Endodermal cell (in vitro differentiated cells): ENCODE data around the gene CCL3. TPM values are rescaled to one million over a fixed set of nuclear protein-coding genes. Genes with fewer than 3 reads are reported as not detected.
"Not testable (repeated sequence)": the region's sequence is repeated elsewhere in the genome, so short reads cannot be mapped to it uniquely, and the experiment has no call there.

Experiments
- DNase-seq: peaks from one replicate; pipeline ENCODE4 v3.0.0-alpha.2; 2017
- H3K27ac ChIP-seq: 2 replicates; pipeline ENCODE4 v1.5.1; 2013; ENCODE audit warnings: mild to moderate bottlenecking, low read depth, low read length, moderate library complexity
- H3K27me3 ChIP-seq: 2 replicates; pipeline ENCODE4 v1.6.1; 2013; ENCODE audit warnings: mild to moderate bottlenecking, low read length, moderate library complexity; ENCODE audit not compliant: insufficient read depth, control insufficient read depth, poor library complexity, severe bottlenecking
- H3K36me3 ChIP-seq: 2 replicates; pipeline ENCODE4 v1.7.0; 2013; ENCODE audit warnings: mild to moderate bottlenecking, low read length, moderate library complexity; ENCODE audit not compliant: control insufficient read depth, insufficient read depth
- H3K4me1 ChIP-seq: one replicate; pipeline ENCODE4 v1.7.0; 2013; ENCODE audit warnings: low read length; ENCODE audit not compliant: control insufficient read depth, insufficient read depth
- H3K4me3 ChIP-seq: 2 replicates; pipeline ENCODE4 v1.5.1; 2013; ENCODE audit warnings: mild to moderate bottlenecking, low read length, moderate library complexity
- H3K9ac ChIP-seq: 2 replicates; pipeline ENCODE4 v1.6.1; 2013; ENCODE audit warnings: mild to moderate bottlenecking, low read length, moderate library complexity; ENCODE audit not compliant: poor library complexity, severe bottlenecking; ENCODE audit errors: extremely low read depth
- H3K9me3 ChIP-seq: 2 replicates; pipeline ENCODE4 v1.6.1; 2013; ENCODE audit warnings: mild to moderate bottlenecking, low read length, moderate library complexity; ENCODE audit not compliant: control insufficient read depth
- H3K27ac Mint-ChIP-seq: 2 replicates; pipeline ENCODE4 v1.8.0; 2020; ENCODE audit warnings: mixed read lengths
- H3K27me3 Mint-ChIP-seq: 2 replicates; pipeline ENCODE4 v1.8.0; 2021; ENCODE audit warnings: mild to moderate bottlenecking, mixed read lengths; ENCODE audit not compliant: insufficient read depth
- H3K36me3 Mint-ChIP-seq: 2 replicates; pipeline ENCODE4 v1.8.0; 2020; ENCODE audit warnings: low read depth, mixed read lengths
- H3K4me1 Mint-ChIP-seq: 2 replicates; pipeline ENCODE4 v1.8.0; 2020; ENCODE audit warnings: mixed read lengths
- H3K4me3 Mint-ChIP-seq: 2 replicates; pipeline ENCODE4 v1.8.0; 2020; ENCODE audit warnings: mild to moderate bottlenecking, moderate library complexity, mixed read lengths
- H3K9me3 Mint-ChIP-seq: 2 replicates; pipeline ENCODE4 v1.8.0; 2020; ENCODE audit warnings: mild to moderate bottlenecking, mixed read lengths
- CTCF ChIP-seq: fragments of 200-600 bp; sonication (generic); conservative IDR thresholded peaks from 2 replicates; pipeline ENCODE4 v1.5.0; 2021; ENCODE audit warnings: antibody characterized with exemption, mild to moderate bottlenecking
- WGBS, 2 experiments: methylation state at CpG; one replicate each; pipeline versions ENCODE4 v1.1.5 to v1.1.7; 2013; ENCODE audit warnings: missing lambda C conversion rate in 2 of 2, mixed read lengths in 1 of 2; ENCODE audit not compliant: insufficient coverage in 1 of 2, insufficient read length in 1 of 2; 5-methylcytosine and 5-hydroxymethylcytosine counted together
- total RNA-seq, 2 donors: library from RNA; stranded (reverse); fragmentation: NEBNext Ultra II Directional in 1 of 2; extraction: Animal tissue kit (Norgen Biotek cat#: 25700) in 1 of 2; gene quantifications; 2 replicates in 1 of 2; 3 replicates in 1 of 2; pipeline ENCODE4 v1.2.1, GENCODE V29; 2021

Gene CCL3
- total RNA-seq, 2 donors from 2014 or later: not detected

GRCh38 chr17:36104701-36105181 is 14.8 kb upstream of the CCL3 start:
- WGBS, 2 experiments: 80 to 94% methylated on average over 4 of the region's 4 CpGs
- peak; percentile 36 for DNase-seq
- no peak overlapping the region for H3K27ac ChIP-seq
- Mint-ChIP-seq H3K9me3 (no peaks in the 10 kb centered on the region), H3K4me1 (peaks cover 1% of the 10 kb centered on the region), H3K36me3 (no peaks in the 10 kb centered on the region), H3K4me3 (no peak overlapping the region), H3K27me3 (peaks cover 73% of the 10 kb centered on the region), H3K27ac (no peak overlapping the region)
- H3K4me1 ChIP-seq: no peaks in the 10 kb centered on the region
- H3K27me3 ChIP-seq: peaks cover 83% of the 10 kb centered on the region
- no peak overlapping the region for H3K4me3 ChIP-seq
- TF ChIP-seq CTCF: no peak
- H3K9me3 ChIP-seq: no peaks in the 10 kb centered on the region
- no peaks in the 10 kb centered on the region for H3K36me3 ChIP-seq
- no peak overlapping the region for H3K9ac ChIP-seq

GRCh38 chr17:36104246-36104645 is 14.3 kb upstream of the CCL3 start:
- H3K4me3 Mint-ChIP-seq, H3K36me3 ChIP-seq, H3K4me1 ChIP-seq, H3K9ac ChIP-seq, H3K4me1 Mint-ChIP-seq, DNase-seq, H3K36me3 Mint-ChIP-seq, H3K4me3 ChIP-seq, H3K9me3 ChIP-seq, H3K9me3 Mint-ChIP-seq, H3K27ac ChIP-seq, H3K27ac Mint-ChIP-seq: not testable (repeated sequence)
- WGBS, 2 experiments: 78% methylated on average over 4 of the region's 7 CpGs; no CpG with 5 or more reads in 1 of the 2 experiments
- H3K27me3 Mint-ChIP-seq: peaks cover 75% of the 10 kb centered on the region
- H3K27me3 ChIP-seq: peaks cover 83% of the 10 kb centered on the region

GRCh38 chr17:36103401-36103975 is 13.5 kb upstream of the CCL3 start, which contains the start of gene CCL4:
Gene CCL4, plus strand, starts transcription at chr17:36103827. Its CDS starts 79 bp downstream, at chr17:36103906.
- H3K9ac ChIP-seq, H3K27ac Mint-ChIP-seq, H3K4me3 Mint-ChIP-seq, H3K9me3 ChIP-seq, H3K36me3 ChIP-seq, H3K4me3 ChIP-seq, H3K27ac ChIP-seq, H3K36me3 Mint-ChIP-seq, H3K4me1 Mint-ChIP-seq, H3K9me3 Mint-ChIP-seq, H3K4me1 ChIP-seq: not testable (repeated sequence)
- peaks cover 81% of the 10 kb centered on the region for H3K27me3 ChIP-seq
- DNase-seq: peak; percentile 41
- WGBS, 2 experiments: 89 to 100% methylated on average over 1 to 6 of the region's 6 CpGs
- peaks cover 70% of the 10 kb centered on the region for H3K27me3 Mint-ChIP-seq

GRCh38 chr17:36099004-36099403 is 9.1 kb upstream of the CCL3 start:
- H3K27ac ChIP-seq, H3K9me3 ChIP-seq, H3K36me3 Mint-ChIP-seq, H3K4me1 Mint-ChIP-seq, H3K4me3 ChIP-seq, H3K27ac Mint-ChIP-seq, H3K36me3 ChIP-seq, H3K9me3 Mint-ChIP-seq, DNase-seq, H3K4me3 Mint-ChIP-seq, H3K4me1 ChIP-seq, H3K9ac ChIP-seq: not testable (repeated sequence)
- peaks cover 30% of the 10 kb centered on the region for H3K27me3 Mint-ChIP-seq
- 100% methylated on average over 1 of the region's 1 CpG; no CpG with 5 or more reads in 1 of the 2 experiments for WGBS, 2 experiments
- peaks cover 36% of the 10 kb centered on the region for H3K27me3 ChIP-seq
